H1 (cell line): ENCODE results near the gene SMTNL2. TPM values are rescaled to one million over a fixed set of nuclear protein-coding genes. Genes with fewer than 3 reads are reported as not detected.
"Not testable (repeated sequence)": the region's sequence is repeated elsewhere in the genome, so short reads cannot be mapped to it uniquely, and the experiment has no call there.

Experiments
- CTCF ChIA-PET: fragments of 300-600 bp; sonication (Branson Sonifier 250); formaldehyde crosslinking; loops from one replicate; lab custom pipeline; 2021; ENCODE audit not compliant: partially characterized antibody; lab: Charles Lee
- POLR2A ChIA-PET: fragments of 300-600 bp; sonication (Branson Sonifier 250); formaldehyde crosslinking; loops from one replicate; lab custom pipeline; 2021; ENCODE audit warnings: inconsistent platforms; ENCODE audit not compliant: partially characterized antibody; lab: Charles Lee
- DNase-seq, 2 experiments: peaks; one replicate each; pipeline versions ENCODE4 v3.0.0 to v3.0.0-alpha.2; 2010 to 2022; ENCODE audit warnings: low spot score in 2 of 2, low read depth in 1 of 2, mixed read lengths in 1 of 2
- FAIRE-seq: peaks from 2 replicates; lab custom pipeline; 2011; peaks lifted over from hg19 to GRCh38; lab: Jason Lieb, UNC
- H2AFZ ChIP-seq: 2 replicates; pipeline ENCODE4 v1.8.1; 2012; ENCODE audit warnings: low read length, inconsistent platforms
- H2AK5ac ChIP-seq: 2 replicates; pipeline ENCODE4 v1.6.1; 2013; ENCODE audit warnings: low read depth, low read length
- H2BK120ac ChIP-seq: replicated peaks from 2 replicates; pipeline ENCODE3; 2013; ENCODE audit warnings: low read depth, low read length, inconsistent platforms
- H2BK12ac ChIP-seq: 2 replicates; pipeline ENCODE4 v1.6.1; 2013; ENCODE audit warnings: low read depth, low read length
- H2BK15ac ChIP-seq: 2 replicates; pipeline ENCODE4 v1.6.1; 2013; ENCODE audit warnings: low read length
- H2BK20ac ChIP-seq: 2 replicates; pipeline ENCODE4 v1.6.1; 2013; ENCODE audit warnings: low read length
- H2BK5ac ChIP-seq: 2 replicates; pipeline ENCODE4 v1.6.1; 2013; ENCODE audit warnings: low read depth, low read length
- H3K14ac ChIP-seq: 2 replicates; pipeline ENCODE4 v1.6.1; 2013; ENCODE audit warnings: inconsistent platforms; ENCODE audit not compliant: insufficient read length
- H3K18ac ChIP-seq: 2 replicates; pipeline ENCODE4 v1.6.1; 2013; ENCODE audit warnings: low read length; ENCODE audit errors: extremely low read depth
- H3K23ac ChIP-seq: 2 replicates; pipeline ENCODE4 v1.6.1; 2013; ENCODE audit warnings: inconsistent platforms; ENCODE audit not compliant: insufficient read length
- H3K23me2 ChIP-seq: 2 replicates; pipeline ENCODE4 v1.6.1; 2013; ENCODE audit warnings: low read depth, low read length
- H3K27ac ChIP-seq: 2 replicates; pipeline ENCODE4 v1.6.1; 2011; ENCODE audit warnings: low read depth, low read length, inconsistent platforms
- H3K27me3 ChIP-seq, 4 experiments: replicated peaks in 1 of 4; 1 replicate in 1 of 4; 2 replicates in 3 of 4; pipeline versions ENCODE4 v1.6.1 to v1.8.1; 2011 to 2013; ENCODE audit warnings: low read length in 3 of 4, mild to moderate bottlenecking in 3 of 4, inconsistent platforms in 2 of 4, mixed read lengths in 2 of 4, moderate library complexity in 1 of 4; ENCODE audit not compliant: control insufficient read depth in 3 of 4, insufficient read depth in 3 of 4; ENCODE audit errors: extremely low read depth in 1 of 4
- H3K36me3 ChIP-seq, 4 experiments: 2 replicates each; pipeline versions ENCODE4 v1.6.1 to v1.8.1; 2011 to 2013; ENCODE audit warnings: mild to moderate bottlenecking in 4 of 4, low read length in 3 of 4, moderate library complexity in 2 of 4, control low read depth in 1 of 4, inconsistent platforms in 1 of 4; ENCODE audit not compliant: insufficient read depth in 4 of 4, control insufficient read depth in 2 of 4
- H3K4ac ChIP-seq: replicated peaks from 2 replicates; pipeline ENCODE3; 2013; ENCODE audit warnings: low read length, low read depth, mixed read lengths, inconsistent platforms; ENCODE audit not compliant: insufficient read length
- H3K4me1 ChIP-seq, 4 experiments: replicated peaks in 1 of 4; 1 replicate in 1 of 4; 2 replicates in 3 of 4; pipeline versions ENCODE4 v1.6.1 to v1.8.1; 2011 to 2013; ENCODE audit warnings: low read length in 3 of 4, inconsistent platforms in 2 of 4, mixed read lengths in 1 of 4; ENCODE audit not compliant: insufficient read depth in 4 of 4, control insufficient read depth in 3 of 4
- H3K4me2 ChIP-seq, 2 experiments: 2 replicates each; pipeline versions ENCODE4 v1.6.1 to v1.8.1; 2011 to 2013; ENCODE audit warnings: low read depth in 2 of 2, low read length in 2 of 2, control low read depth in 1 of 2, inconsistent platforms in 1 of 2, mild to moderate bottlenecking in 1 of 2; ENCODE audit not compliant: insufficient read depth in 1 of 2
- H3K4me3 ChIP-seq, 4 experiments: fragments of 200-600, 300-600 bp in 1 of 4; sonication (generic), shearing (Covaris generic), sonication (Bioruptor Twin) in 1 of 4; 2 replicates each; pipeline versions ENCODE4 v1.5.1 to v1.8.1; 2011 to 2016; ENCODE audit warnings: low read length in 4 of 4, low read depth in 3 of 4, control low read depth in 2 of 4, inconsistent platforms in 2 of 4, mild to moderate bottlenecking in 2 of 4, mixed read lengths in 1 of 4, moderate library complexity in 1 of 4; ENCODE audit not compliant: insufficient read depth in 2 of 4; ENCODE audit errors: extremely low read depth in 1 of 4
- H3K56ac ChIP-seq: replicated peaks from 2 replicates; pipeline ENCODE3; 2013; ENCODE audit warnings: low read depth, mild to moderate bottlenecking, mixed read lengths, low read length, inconsistent platforms; ENCODE audit not compliant: insufficient read length
- H3K79me1 ChIP-seq: 2 replicates; pipeline ENCODE4 v1.6.1; 2013; ENCODE audit warnings: low read depth, low read length, control low read depth
- H3K79me2 ChIP-seq, 2 experiments: 2 replicates each; pipeline versions ENCODE4 v1.6.1 to v1.8.1; 2012 to 2013; ENCODE audit warnings: low read length in 2 of 2, mild to moderate bottlenecking in 2 of 2, inconsistent platforms in 1 of 2; ENCODE audit not compliant: insufficient read depth in 2 of 2, control insufficient read depth in 1 of 2
- H3K9ac ChIP-seq, 4 experiments: replicated peaks in 1 of 4; 1 replicate in 1 of 4; 2 replicates in 3 of 4; pipeline versions ENCODE4 v1.6.1 to v1.8.1; 2011 to 2013; ENCODE audit warnings: low read depth in 3 of 4, low read length in 3 of 4, control low read depth in 2 of 4, mild to moderate bottlenecking in 2 of 4, moderate library complexity in 2 of 4, inconsistent platforms in 1 of 4; ENCODE audit errors: extremely low read depth in 1 of 4
- H3K9me3 ChIP-seq, 2 experiments: 2 replicates each; pipeline versions ENCODE4 v1.6.1 to v1.8.1; 2012 to 2013; ENCODE audit warnings: mild to moderate bottlenecking in 2 of 2, moderate library complexity in 2 of 2, control low read depth in 1 of 2, inconsistent platforms in 1 of 2, low read depth in 1 of 2, low read length in 1 of 2, mixed read lengths in 1 of 2; ENCODE audit not compliant: insufficient read depth in 2 of 2
- H4K20me1 ChIP-seq, 2 experiments: replicated peaks in 1 of 2; 2 replicates each; pipeline versions ENCODE3 to v1.8.1; 2011 to 2013; ENCODE audit warnings: inconsistent platforms in 2 of 2, low read length in 2 of 2, mild to moderate bottlenecking in 1 of 2; ENCODE audit not compliant: insufficient read depth in 2 of 2, control insufficient read depth in 1 of 2
- H4K5ac ChIP-seq: 2 replicates; pipeline ENCODE4 v1.6.1; 2013; ENCODE audit warnings: low read length, low read depth, mixed read lengths, inconsistent platforms; ENCODE audit not compliant: insufficient read length
- H4K8ac ChIP-seq: 2 replicates; pipeline ENCODE4 v1.8.0; 2013; ENCODE audit warnings: mild to moderate bottlenecking, moderate library complexity, low read length, inconsistent platforms; ENCODE audit not compliant: insufficient read depth; ENCODE audit errors: extremely low read depth
- H4K91ac ChIP-seq: replicated peaks from 2 replicates; pipeline ENCODE3; 2013; ENCODE audit warnings: low read length, mixed read lengths, inconsistent platforms; ENCODE audit not compliant: insufficient read length
- ASH2L ChIP-seq: fragments of 200-600, 300-600 bp; sonication (generic); IDR thresholded peaks from one replicate; pipeline ENCODE4 v1.7.1; 2017; ENCODE audit warnings: low read length
- CBX5 ChIP-seq: fragments of 300-800, 300-1000 bp; sonication (generic); IDR thresholded peaks from 2 replicates; pipeline ENCODE4 v1.7.1; 2016; ENCODE audit warnings: antibody characterized with exemption, low read length, low read depth
- CEBPB ChIP-seq: IDR thresholded peaks from 2 replicates; pipeline ENCODE4 v1.6.1; 2012; ENCODE audit warnings: low read depth, low read length
- CREB1 ChIP-seq: IDR thresholded peaks from 2 replicates; pipeline ENCODE4 v1.6.1; 2012; ENCODE audit warnings: inconsistent platforms
- RFX5 ChIP-seq: IDR thresholded peaks from 2 replicates; pipeline ENCODE4 v1.6.1; 2011; ENCODE audit warnings: low read depth, low read length, improper control_type of control experiment, borderline replicate concordance
- WGBS, 2 experiments: shearing (Covaris generic) in 1 of 2; methylation state at CpG; one replicate each; pipeline versions ENCODE4 v1.1.6 to v1.1.7; 2013 to 2015; ENCODE audit warnings: low lambda C conversion rate in 2 of 2, mixed read lengths in 2 of 2, inconsistent platforms in 1 of 2, low coverage in 1 of 2, missing lambda C conversion rate in 1 of 2; ENCODE audit not compliant: insufficient replicate concordance in 2 of 2, insufficient coverage in 1 of 2, insufficient read length in 1 of 2; ENCODE audit errors: extremely low coverage in 1 of 2, missing lambda C conversion rate in 1 of 2; 5-methylcytosine and 5-hydroxymethylcytosine counted together
- polyA plus RNA-seq, 7 experiments: library from polyadenylated mRNA; depleted of rRNA in 3 of 7; stranded (reverse) in 5 of 7; unstranded in 2 of 7; fragments of >200 nt in 5 of 7; fragments of 200-250 nt in 2 of 7; gene quantifications; 1 replicate in 5 of 7; 2 replicates in 1 of 7; 4 replicates in 1 of 7; pipeline versions ENCODE4 v1.2.1 to v1.2.3, GENCODE V29; 2011 to 2013; ENCODE audit warnings: missing spikeins in 2 of 7, mixed read lengths in 2 of 7
- total RNA-seq: library from RNA; stranded (reverse); fragmentation: NEBNext Ultra II Directional; extraction: Animal tissue kit (Norgen Biotek cat#: 25700); gene quantifications from 2 replicates; pipeline ENCODE4 v1.2.1, GENCODE V29; 2021

The SMTNL2 gene
- total and polyA plus RNA-seq, 2 of the 8 experiments (the other 6 are each of a cell fraction or from before 2014, with no cell fraction given): 3.6 to 4.5 TPM

GRCh38 chr17:4588898-4589625 lies 4.7 kb downstream of the SMTNL2 start (continued):
- TF ChIP-seq CEBPB: no peak
- no peak for TF ChIP-seq CBX5
- no peak for TF ChIP-seq RFX5
- no peak for TF ChIP-seq CREB1
- no peak for TF ChIP-seq ASH2L

- H3K79me2 ChIP-seq, H2BK5ac ChIP-seq, H3K4me3 ChIP-seq, H4K8ac ChIP-seq, H2BK20ac ChIP-seq, H2AK5ac ChIP-seq, FAIRE-seq, H3K27ac ChIP-seq, H2AFZ ChIP-seq, H3K4ac ChIP-seq, H3K23me2 ChIP-seq, H4K20me1 ChIP-seq, H3K23ac ChIP-seq, H2BK120ac ChIP-seq, H2BK15ac ChIP-seq, H3K36me3 ChIP-seq, H4K5ac ChIP-seq, H3K9me3 ChIP-seq, H3K4me2 ChIP-seq, DNase-seq, H3K56ac ChIP-seq, H3K9ac ChIP-seq, H3K79me1 ChIP-seq, H2BK12ac ChIP-seq, H3K14ac ChIP-seq, H3K18ac ChIP-seq, H4K91ac ChIP-seq: not testable (repeated sequence)
- peaks cover 0 to 15% (median 7%) of the 10 kb centered on the region in 4 experiments; a peak in 5 of 7 replicates for H3K4me1 ChIP-seq
- CTCF ChIA-PET: interaction anchor here (0.7 to 4.2 kb wide), 8 partner anchors 11 to 63 kb away, joined by 3 to 39 read pairs (median 4); no protein-coding TSS in a partner anchor
- peaks cover 6 to 19% (median 16%) of the 10 kb centered on the region in 4 experiments; a peak in 6 of 7 replicates for H3K27me3 ChIP-seq
- WGBS, 2 experiments: 87% methylated on average over 10 of the region's 11 CpGs; no CpG with 5 or more reads in 1 of the 2 experiments
- POLR2A ChIA-PET: interaction anchor here (1.2 kb wide), 1 partner anchor 9 kb away, joined by 4 read pairs; no protein-coding TSS in a partner anchor
Observed at GRCh38 chr17:4590042-4590441, 5.7 kb downstream of the SMTNL2 start.
